Endothelial cell of hepatic sinusoid (primary cell): ENCODE results near the gene ELP4.

Experiments used
- in situ Hi-C: cut with HindIII; loops from 2 replicates; pipeline ENCODE4 v1.10.0; 2017; ENCODE audit warnings: low sequenced_read_pairs

ELP4 gene

GRCh38 chr11:31797190-31798056 is 287.9 kb downstream of the ELP4 start:
- in situ Hi-C loops: no loop called here

GRCh38 chr11:31798057-31798553 is 288.5 kb downstream of the ELP4 start:
- in situ Hi-C loops: no loop called here

- in situ Hi-C loops: no loop called here
Observed at GRCh38 chr11:31798554-31799434, 289.2 kb downstream of the ELP4 start.

- in situ Hi-C loops: no loop called here
Observed at GRCh38 chr11:31799435-31800397, 290.1 kb downstream of the ELP4 start.

- in situ Hi-C loops: no loop called here
Observed at GRCh38 chr11:31800398-31801265, 291.1 kb downstream of the ELP4 start.

GRCh38 chr11:31801298-31801702 is 291.7 kb downstream of the ELP4 start:
- in situ Hi-C loops: no loop called here

GRCh38 chr11:31802000-31802551 is 292.5 kb downstream of the ELP4 start:
- in situ Hi-C loops: no loop called here

GRCh38 chr11:31802609-31802989 is 293.0 kb downstream of the ELP4 start:
- in situ Hi-C loops: no loop called here

- in situ Hi-C loops: no loop called here
Observed at GRCh38 chr11:31802990-31803812, 293.6 kb downstream of the ELP4 start.

- in situ Hi-C loops: no loop called here
Observed at GRCh38 chr11:31803813-31804311, 294.3 kb downstream of the ELP4 start.

GRCh38 chr11:31804312-31805036 is 294.9 kb downstream of the ELP4 start:
- in situ Hi-C loops: no loop called here

- in situ Hi-C loops: no loop called here
Observed at GRCh38 chr11:31805037-31805628, 295.6 kb downstream of the ELP4 start.

- in situ Hi-C loops: no loop called here
Observed at GRCh38 chr11:31805629-31806185, 296.1 kb downstream of the ELP4 start.

GRCh38 chr11:31806186-31806927 is 296.8 kb downstream of the ELP4 start:
- in situ Hi-C loops: no loop called here

GRCh38 chr11:31806928-31807798 is 297.6 kb downstream of the ELP4 start:
- in situ Hi-C loops: no loop called here
